CD4-positive, alpha-beta T cell treated with Interferon gamma for 1 hour (primary cell): ENCODE results near the gene SLC1A1.

Source experiments
- DNase-seq: peaks from one replicate; pipeline ENCODE4 v3.0.0-alpha.2; 2020

The SLC1A1 gene

DNA sequence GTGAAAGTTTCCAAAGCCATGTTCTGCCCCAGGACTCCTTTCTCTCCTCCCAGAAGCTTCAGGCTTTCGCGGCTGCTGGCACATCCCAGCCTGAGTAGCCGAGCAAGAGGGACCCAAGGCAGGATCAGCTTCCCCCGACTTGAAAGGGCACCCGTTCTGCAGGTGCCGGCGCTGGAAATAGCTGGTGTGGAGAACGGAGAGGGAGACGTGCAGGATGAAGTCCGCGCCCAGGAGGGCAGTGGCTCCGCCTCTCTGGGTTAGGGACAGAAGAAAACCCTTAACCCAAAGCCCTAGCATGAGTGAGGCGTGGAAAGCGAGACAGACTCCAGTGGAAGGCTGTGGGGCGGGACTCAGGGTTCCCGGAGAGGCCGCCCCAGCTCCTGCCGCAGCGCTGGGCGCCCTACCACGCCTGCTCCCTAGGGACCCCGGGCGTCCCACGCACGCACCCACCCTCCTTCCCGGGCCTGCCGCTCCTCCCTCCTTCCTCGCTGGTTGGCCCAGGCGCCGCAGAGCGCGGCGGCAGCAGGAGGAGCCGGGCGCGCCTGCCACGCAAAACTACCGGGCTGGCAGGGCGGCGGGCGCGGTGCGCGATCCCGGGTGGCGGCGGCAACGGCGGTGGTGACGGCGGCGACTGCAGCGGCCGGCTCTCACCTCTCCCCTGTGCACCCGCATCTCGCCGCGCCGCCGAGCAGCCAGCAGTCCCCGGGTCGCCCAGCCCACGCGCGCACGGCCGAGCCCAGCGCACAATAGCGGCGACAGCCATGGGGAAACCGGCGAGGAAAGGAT lies at the start of gene SLC1A1:
Gene SLC1A1 (plus strand): TSS at position 550 of the 786 bp plus-strand sequence. CDS start 212 bp downstream, at position 762.
- no peak for DNase-seq

- no peak for DNase-seq
Measured at GRCh38 chr9:4442806-4443205, 47.5 kb upstream of the SLC1A1 start.

GRCh38 chr9:4443439-4443838 lies 46.8 kb upstream of the SLC1A1 start:
- DNase-seq = no peak

DNA sequence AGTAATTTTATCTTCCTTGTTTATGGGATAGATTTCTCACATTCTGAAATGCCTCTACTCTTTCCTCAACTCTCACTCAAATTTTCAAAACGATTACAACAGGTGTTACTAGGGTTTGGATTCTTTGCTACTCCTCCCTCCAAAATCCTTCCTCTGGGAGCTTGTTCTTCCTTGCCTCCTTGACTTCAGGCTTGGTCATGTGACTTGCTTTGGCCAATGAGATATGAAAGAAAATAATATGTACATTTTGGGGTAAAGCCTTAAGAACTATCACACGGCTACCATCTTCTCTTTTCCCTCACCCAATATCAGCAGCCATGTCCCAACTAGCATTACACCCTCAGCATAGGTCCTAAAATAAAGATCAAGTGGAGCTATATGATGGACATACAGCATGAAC lies 28.8 kb upstream of the SLC1A1 start:
- DNase-seq = no peak

DNA sequence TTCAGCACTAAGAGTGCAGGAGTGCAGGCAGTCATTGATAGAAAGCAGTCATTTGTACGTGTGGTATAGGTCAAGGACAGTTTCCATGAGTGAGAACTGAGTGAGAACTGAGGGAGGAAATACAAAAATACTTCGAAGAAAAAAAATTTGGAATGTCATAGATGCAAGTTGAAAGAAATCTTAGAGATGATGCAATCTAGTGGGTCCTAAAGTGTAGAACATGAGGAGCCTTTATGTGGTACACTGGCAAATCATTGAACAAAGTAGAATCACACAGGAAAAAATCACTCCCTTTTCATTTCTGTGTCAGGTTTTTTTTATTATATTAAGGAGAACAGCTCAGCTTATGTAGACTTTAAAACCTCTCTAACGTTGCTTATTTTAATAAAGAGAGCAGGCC lies 26.4 kb upstream of the SLC1A1 start:
- DNase-seq = no peak

DNA sequence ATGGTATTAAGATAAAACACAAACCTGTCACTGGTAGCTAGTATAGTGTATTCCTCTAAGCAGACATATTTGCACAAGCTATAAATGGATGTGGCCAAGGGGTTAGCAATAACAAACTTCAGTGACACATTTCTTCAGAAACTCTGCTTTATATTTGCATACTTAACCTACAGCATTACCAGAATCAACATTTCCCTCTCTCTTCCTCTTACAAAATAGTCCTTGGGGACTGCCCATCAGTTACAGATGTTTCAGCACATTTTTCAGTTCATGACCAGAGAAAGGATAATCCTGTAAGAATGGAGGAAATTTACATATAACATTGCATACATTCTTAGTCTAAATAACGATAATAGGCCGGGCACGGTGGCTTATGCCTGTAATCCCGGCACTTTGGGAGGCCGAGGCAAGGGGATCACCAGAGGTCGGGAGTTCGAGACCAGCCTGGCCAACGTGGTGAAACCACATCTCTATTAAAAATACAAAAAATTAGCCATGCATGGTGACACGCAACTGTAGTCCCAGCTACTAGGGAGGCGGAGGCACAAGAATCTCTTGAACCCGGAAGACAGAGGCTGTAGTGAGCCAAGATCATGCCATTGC lies 25.3 kb upstream of the SLC1A1 start:
- DNase-seq = no peak

- DNase-seq = no peak
Measured at GRCh38 chr9:4465910-4466309, 24.4 kb upstream of the SLC1A1 start.

DNA sequence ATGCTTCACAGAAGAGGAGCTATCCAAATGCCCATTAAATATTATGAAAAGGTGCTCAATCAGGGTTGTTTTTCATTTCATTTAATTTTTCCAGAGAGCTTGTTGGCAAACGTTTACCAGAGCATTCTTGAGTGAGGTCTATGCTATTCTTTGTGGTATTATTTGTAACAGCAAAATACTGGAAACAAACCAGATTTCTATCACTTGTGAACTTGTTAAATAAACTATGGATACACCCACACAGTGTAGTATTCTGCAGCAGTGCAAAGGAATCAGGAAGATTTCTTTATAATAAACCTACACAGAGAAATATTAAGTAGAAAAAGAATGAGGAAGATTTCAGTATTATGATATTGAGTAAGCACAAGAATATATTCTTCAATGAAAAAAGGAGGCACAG lies 15.0 kb upstream of the SLC1A1 start:
- DNase-seq = no peak

GRCh38 chr9:4486176-4486575 lies 4.1 kb upstream of the SLC1A1 start:
- no peak for DNase-seq

DNA sequence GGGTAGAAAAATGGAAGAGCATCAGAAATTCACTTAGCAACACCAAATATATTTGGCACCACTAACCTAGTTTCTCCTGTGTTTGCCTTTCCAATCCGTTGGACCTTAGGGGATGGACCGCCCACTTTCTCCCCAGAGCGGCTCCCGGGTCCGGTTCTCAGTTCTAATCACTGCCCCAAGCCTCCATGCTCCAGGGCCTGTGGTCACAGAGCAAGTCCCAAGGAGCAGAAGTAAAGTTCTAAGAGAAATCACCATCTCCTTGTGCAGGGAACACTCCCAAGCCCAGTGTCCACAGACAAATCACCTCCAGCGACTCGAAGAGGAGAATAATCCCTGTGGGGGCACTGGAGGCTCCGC lies 728 bp upstream of the SLC1A1 start:
- no peak for DNase-seq

DNA sequence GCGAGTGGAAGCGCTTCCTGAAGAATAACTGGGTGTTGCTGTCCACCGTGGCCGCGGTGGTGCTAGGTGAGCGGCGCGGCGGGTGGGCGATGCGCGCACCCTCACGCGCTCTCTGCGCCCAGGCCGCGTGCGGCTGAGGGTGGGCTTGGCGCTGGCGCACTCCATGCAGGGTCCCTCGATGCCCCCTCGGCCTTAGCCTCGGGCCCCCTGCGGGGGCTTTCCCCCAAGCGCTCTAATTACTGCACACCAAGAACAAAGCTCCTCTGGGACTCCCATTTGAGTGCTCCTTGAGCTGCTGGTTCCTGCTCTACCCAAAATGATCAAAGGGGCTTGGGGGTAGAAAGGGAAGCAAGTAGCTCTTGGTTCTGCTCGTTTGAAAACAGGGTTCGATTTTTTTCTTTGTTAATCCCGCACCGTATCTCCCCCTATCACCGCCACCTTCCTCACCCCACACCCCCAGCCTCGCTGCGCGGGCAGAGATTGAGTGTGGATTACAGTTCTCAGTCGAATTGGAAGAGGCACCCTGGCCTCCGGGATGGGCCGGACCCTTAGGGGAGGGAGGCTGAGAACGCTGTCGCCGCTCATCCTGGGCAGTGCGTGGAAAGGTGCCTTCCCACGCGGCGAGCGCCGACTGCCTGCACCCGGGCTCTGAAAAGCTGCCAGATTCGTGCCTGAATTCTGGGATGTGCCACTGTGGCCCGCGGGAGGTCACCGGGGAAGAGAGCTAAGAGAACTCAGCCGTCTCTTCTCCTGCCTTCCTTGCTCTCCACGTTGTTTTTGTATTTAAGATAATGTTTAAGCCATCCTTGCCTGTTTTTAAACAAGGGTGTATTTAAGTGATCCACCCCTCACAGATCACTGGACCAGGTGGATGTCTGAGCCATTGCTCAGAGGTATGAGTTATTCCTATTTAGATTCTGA lies 697 bp downstream of the SLC1A1 start:
- DNase-seq = no peak

DNA sequence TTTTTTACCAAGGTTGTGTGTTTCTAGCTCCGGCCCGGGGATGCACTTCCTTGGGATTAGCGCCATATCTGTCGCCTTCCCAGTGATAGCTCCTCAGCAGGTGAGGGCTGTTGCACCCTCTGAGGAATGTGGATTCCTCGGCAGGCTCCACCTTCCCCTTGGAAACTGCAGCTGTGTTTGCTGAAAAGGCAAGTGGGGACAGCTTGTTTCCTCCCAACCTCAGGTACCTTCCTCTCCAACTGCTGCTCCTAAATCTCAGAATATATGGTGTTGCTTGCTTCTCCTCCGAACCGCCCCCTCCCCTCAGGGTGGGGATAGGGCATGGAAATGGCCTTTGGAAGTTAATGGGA lies 1.3 kb downstream of the SLC1A1 start:
- DNase-seq = no peak

GRCh38 chr9:4494332-4494731 lies 4.1 kb downstream of the SLC1A1 start:
- DNase-seq = no peak

DNA sequence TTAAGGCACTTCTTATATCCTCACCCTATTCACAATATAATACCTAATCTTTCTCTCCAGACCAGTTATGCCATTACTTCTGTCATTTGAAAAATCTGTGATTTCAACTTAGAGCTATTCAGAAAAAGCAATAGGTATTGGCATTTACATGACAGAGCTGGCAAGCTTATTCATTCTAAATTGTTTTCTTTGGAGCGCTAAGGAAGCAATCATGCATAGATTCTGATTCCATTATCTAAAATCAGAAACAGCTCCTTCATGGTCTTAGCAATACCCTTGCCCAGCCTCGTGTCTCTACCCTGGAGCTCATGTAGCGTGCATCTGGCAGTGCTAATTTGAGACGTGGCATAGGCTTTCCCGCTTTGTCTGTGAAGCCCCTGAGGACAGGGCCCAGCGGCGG lies 4.5 kb downstream of the SLC1A1 start:
- DNase-seq = no peak

- DNase-seq = no peak
Measured at GRCh38 chr9:4495537-4495936, 5.3 kb downstream of the SLC1A1 start.

- DNase-seq = no peak
Measured at GRCh38 chr9:4496497-4496896, 6.2 kb downstream of the SLC1A1 start.

- no peak for DNase-seq
Measured at GRCh38 chr9:4497395-4497794, 7.1 kb downstream of the SLC1A1 start.

- DNase-seq = no peak
Measured at GRCh38 chr9:4497855-4498254, 7.6 kb downstream of the SLC1A1 start.

- DNase-seq = no peak
Measured at GRCh38 chr9:4499917-4500316, 9.6 kb downstream of the SLC1A1 start.

- DNase-seq = no peak
Measured at GRCh38 chr9:4501147-4501507, 10.9 kb downstream of the SLC1A1 start.

GRCh38 chr9:4502444-4502843 lies 12.2 kb downstream of the SLC1A1 start:
- DNase-seq = no peak

GRCh38 chr9:4503103-4503502 lies 12.8 kb downstream of the SLC1A1 start:
- DNase-seq = no peak

GRCh38 chr9:4504250-4504649 lies 14.0 kb downstream of the SLC1A1 start:
- no peak for DNase-seq

DNA sequence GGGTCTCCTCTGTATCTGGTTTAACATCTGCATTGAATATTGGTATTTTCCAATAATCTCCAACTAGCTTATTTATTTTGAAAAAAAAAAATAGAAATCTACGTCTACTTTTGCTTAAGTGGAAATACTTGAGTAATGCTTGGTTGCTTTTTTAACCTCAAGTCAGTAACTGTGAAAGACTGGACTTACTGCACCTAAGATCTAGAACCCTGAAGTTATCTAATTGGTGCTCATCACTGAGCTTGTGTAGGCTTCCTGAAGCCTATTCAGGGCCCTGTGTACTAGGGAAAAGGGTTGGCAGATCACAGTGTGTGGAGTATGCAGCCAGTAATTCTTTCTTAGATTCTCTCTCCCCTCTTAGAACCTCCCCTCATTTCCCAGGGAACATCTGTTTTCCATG lies 16.2 kb downstream of the SLC1A1 start:
- DNase-seq = no peak
